Activated CD8-positive, alpha-beta memory T cell treated with anti-CD3 and anti-CD28 coated beads, Interleukin-2, amount 50 U/mL, for 24 hours (primary cell): ENCODE data around the gene SIK3.

ENCODE experiments used
- DNase-seq: peaks from one replicate; pipeline ENCODE4 v3.0.0-alpha.2; 2020; ENCODE audit errors: extremely low read depth

The SIK3 gene

DNA sequence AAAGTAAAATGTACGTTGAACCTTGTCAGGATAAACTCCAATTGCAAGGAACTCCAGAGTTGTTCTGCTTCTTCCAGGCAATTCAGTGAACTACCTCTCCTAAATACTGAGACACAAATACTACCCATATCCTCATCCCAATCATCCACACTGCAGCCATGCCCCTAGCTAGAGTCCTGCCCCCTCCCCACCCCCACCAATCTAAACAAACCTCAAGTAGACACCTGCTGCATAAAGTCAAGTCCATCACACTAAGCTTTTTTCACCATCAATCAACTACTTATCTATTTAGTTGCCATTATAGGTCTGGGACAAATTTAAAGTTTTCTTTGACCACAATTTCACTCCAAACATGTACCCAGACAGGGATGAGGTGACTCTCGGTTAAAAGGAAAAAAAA, 167.6 kb downstream of the SIK3 start:
- no peak for DNase-seq

DNA sequence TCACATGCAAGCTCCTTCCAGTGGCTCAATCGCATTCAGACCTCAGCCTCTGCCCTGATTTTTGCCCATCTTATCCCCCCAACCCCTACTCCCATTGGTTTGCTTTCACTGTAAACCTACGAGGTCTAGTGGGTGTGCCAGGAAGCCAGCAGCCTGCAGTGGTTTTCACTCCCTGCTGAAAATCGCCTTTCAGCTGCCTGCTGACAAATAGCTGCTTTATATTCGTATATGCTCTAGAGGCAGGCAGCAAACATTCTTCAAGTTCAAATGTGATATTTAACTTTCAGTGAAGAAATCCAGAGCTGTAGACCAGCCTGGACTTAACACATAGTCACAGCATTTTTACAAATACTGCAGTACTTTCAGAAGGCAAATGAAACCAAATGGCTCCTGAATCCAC, 168.1 kb downstream of the SIK3 start:
- no peak for DNase-seq

DNA sequence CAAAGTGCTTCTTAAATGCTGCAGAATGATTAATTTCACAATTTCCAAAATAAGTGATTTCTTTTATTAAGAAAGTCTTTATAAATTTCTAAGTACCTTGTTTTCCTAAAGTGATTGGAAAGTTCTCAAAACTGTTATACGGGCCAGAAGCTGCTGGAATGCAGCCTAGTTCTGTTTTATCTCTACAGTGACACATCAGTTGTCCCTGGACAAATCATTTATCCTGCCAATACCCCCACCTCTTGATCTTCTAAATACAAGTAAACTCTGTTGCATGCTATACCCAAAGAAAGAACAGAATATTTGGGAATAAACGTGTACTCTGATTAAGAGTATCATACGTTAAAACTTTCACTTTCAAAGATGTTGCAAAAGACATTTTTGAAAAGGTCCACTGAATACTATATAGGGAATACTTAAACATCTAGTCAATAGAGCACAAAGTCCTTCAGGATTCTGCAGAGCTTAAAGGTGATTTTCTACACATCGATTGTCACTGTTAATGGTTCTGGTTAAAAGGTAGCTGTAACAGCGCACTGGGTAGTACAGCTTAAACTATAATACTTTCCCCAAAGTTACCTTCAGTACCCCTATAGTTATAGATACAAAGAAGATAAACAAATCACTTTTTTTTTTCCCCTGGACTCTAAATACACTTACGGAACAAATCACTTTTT, 168.7 kb downstream of the SIK3 start:
- no peak for DNase-seq

DNA sequence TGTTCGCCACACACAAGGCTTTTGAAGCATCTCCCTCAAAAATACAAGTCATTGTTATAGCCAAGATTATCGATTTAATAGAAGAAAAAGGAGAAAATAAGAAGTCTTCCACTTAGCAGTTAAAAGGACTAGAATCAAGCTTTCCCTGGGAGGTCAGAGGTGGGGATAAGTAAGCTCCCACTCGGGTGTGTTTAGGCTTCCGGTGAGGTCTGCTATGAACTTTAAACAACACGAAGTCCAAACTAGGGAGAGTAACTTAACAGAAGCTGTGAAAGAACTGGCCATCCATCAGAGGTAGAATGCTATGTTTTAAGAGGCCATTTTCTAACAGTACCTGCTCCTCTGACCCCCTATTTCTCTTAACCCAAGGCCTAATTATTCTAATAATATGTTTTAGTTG, 169.4 kb downstream of the SIK3 start:
- DNase-seq = no peak

DNA sequence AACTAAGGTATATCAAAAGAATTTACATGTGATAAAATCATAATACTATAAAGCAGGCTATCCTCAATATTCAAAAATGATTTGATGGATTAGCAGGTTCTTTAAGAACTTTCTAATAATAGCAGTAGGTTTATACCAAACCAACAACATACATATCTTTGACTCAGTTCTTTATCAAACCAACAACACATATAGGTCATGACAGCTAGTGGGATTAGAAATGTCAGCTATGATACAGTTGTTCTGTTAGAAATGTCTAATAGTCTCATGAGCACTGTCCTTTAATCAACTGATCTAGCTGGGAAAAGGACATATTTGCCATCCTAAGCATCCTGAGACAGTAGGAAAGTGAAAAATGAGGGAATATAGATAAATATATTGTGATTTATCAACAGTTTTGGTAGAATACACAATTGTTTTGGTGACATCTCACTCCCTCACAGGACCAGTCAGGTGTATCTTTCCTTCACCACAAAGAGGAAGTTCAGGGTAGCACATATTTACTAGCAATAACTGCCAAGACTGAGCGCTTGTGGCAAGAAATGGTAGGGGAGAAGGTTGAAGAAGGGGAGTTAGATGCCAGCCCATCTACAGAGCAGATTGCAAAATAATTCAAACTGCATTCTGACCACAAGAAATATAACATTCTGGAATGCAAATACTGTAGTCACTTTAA, 170.0 kb downstream of the SIK3 start:
- no peak for DNase-seq

DNA sequence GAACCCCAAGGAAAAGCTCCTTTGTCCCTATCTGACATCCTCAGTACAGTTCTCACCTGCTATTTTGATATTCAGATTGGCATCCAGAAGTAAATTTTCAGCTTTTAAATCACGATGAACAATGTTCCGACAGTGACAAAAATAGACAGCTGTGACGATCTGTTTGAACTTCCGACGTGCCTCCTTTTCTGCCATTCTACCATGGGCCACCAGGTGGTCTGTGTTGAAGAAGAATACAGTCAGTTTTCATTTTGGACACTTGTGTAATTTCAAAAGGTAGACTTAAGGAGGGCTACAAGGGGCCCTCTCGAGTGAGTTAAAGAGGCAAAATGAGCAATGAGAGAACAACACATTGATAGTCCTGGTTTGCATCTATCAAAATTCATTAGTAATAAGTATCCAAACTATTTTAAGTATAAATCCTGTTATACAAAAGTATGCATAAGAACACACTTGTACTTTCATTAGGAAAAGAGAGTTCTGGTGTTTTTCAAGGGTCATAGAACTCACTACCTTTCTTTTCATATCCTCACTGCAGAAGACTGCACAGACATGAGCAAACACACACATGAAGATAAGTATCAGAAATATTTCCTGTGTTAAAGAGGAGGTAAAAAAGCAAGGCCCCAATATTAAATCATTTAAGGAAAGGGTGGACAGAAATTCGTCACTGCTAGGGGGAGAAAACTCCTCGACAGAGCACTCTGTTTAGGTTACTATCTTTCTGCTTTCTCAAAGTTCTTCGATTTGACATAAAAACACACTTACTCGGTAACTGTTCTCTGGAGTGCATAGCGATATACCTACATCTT, 170.9 kb downstream of the SIK3 start:
- DNase-seq = no peak

DNA sequence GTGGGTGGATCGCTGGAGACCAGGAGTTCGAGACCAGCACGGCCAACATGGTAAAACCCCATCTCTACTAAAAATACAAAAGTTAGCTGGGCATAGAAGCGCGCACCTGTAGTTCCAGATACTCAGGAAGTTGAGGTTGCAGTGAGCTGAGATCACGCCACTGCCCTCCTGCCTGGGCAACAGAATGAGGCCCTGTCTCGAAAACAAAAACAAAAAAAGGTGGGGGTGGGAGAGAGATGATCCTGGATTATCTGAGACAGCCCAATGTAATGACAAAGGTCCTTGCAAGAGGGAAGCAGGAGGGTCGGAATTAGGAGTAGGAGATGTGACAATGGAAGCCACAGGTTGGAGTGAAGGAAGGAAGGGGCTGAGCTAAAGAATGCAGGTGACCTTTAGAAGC, 173.2 kb downstream of the SIK3 start:
- no peak for DNase-seq

DNA sequence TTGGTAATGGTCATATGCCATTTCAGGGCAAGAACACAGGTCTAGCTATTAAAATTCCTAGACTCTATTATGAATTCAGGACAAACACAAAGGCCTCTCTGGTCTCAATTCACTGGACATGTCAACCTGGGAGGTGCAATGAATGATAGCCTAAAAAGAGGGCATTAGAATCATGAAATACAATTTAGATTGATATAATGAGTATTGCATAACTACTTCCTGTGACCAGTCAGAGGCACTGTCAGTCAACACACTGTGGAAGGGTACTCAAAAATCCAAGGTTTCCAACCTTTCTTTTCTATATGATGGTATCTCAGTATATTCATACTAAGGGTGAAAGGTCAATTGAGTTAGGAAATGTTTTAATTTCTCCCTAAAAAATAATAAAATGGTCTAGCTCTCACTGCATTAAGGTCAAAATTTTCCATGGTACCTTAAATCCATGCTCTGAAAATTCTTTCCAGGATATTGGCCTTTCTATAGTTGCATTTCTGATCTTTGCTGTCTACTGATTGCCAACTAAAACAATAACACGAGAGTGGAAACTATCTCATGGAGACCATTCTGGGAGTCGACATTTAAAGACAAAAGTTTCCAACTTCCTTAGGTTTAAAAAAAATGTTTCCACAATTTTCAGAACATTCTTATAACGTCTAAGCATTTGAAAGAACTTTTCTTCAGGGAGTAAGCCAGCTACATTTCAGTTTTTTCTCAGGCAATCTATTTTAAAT, 179.1 kb downstream of the SIK3 start:
- no peak for DNase-seq

DNA sequence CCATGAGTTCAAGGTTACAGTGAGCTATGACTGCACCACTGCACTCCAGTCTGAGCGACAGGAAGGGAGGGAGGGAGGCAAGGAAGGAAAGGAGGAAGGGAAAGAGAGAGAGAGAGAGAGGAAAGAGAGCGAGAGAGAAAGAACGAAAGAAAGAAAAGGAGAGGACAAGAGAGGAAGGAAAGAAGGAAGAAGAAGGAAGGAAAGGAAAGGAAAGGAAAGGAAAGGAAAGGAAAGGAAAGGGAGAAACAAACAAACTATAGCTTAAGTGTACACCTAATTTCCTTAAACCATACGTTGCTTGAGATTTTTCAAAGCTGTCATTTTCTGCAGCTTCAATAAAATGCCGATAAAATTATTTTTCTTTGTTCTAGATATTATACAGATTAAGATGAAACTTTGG, 180.6 kb downstream of the SIK3 start:
- DNase-seq = no peak

DNA sequence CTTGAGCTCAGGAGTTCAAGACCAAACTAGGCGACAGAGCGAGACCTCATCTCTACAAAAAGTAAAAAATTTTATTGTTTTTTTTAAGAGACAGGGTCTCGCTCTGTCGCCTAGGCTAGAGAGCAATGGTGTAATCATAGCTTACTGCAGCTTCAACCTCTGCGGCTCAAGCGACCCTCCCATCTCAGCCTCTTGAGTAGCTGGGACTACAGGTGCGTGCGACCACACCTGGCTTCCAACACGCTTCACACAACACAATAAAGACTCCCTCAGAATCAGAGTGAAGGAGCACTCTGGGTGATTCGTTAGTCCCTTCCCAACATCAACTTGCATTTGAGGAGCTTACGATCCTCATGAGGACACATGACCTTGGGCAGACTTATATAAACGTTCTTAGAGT, 181.3 kb downstream of the SIK3 start:
- no peak for DNase-seq

DNA sequence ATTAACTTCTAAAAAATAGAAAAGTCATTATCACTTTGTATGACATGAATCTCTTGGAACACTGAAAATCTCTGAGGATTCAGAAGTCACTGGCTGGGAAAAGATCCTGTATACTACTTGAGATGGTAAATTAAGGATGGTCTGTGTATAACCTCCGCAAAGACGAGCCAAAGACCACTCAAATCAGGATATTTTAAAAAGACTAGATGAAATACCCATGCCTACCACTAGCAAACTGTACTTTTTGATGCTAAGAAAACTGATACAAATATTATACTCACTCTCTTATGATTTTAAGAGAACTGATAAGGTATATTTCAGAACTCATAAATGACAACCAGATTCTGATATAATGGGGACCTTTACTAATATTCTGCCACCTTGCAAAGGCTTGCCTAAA, 182.2 kb downstream of the SIK3 start:
- DNase-seq = no peak

DNA sequence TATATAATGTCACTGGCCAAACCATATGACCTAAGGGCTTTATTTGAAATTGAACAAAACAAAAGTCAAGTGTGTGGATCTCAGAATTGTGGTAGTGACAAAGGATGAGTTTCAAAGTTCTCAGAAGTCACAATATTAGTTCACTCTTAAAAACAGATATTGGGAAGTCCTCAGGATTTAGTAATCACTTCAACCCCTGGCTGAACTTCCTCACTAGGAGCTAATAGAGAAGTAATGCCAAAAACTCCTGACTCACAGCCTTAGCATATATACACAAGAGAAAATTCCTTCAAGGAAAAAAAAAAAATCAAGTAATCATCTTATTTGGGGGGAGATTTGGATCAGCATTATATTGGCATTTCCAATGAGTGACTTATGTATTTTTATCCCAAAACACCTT, 185.2 kb downstream of the SIK3 start:
- no peak for DNase-seq

DNA sequence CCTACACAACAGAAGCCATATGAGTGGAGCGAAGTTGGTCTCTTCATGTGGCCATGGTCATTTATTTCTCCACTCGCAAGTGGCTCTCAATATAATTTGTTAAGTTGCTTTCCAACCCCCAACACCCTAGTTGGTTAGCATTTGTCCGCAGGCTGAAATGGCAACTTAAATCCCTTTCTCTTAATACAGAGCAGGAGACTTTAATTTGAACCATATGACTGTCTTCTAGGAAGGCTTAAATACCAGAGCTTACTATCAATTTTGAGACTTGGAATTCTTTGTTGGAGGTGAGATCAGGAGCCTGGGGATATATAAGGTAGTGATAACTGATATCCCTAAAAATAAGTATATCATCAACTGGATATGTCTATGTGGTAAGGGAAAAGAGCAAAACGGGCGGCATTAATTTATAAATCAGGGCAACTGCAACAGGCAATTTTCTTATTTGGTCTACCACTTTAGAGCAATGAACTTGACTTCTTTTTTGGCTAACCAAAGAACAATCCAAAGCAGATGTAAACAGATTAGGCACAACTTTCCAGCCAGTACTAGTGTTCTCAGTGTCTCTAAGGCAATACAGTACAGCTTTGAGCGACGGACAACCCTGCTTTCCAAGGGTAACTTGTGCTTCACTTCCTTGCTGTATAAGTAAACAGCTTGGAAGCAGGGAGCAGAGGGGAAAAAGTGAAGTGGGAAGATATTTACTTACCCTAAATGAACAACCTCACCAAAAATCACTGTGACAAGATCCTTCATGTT, 186.1 kb downstream of the SIK3 start:
- DNase-seq = no peak

DNA sequence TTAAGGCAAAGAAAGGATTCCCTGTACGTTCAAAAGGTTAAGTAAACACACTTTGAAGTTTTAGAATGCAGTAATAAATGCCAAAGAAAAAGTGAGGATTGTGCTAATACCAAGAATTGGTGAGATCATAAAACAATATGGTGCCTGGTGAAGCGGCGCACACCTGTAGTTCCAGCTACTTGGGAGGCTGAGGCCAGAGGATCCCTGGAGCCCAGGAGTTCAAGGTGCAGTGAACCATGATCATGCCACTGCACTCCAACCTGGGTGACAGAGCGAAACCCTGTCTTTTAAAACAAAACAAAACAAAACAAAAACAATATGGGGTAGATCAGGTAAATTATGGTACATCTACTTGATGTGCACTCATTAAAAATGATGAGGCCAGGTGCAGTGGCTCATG, 187.4 kb downstream of the SIK3 start:
- DNase-seq = no peak

DNA sequence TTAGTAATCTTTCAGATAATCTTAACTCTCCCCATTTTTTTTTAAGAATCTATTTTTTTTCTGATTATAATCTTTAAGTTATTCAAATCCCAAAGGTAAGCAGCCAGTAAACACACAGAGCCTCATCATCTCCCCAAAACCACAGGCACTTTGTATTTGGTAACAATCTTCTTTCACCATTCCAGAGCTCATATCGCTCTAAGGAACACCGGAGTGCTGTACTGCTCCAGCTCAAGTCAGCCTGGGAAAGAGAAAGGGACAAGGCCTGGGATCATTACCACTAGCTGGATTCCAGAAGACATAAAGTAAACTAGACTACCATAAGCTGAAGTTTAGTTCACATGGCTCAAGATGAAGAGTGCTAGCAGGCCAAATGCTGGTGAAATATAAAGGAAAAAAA, 187.8 kb downstream of the SIK3 start:
- no peak for DNase-seq

DNA sequence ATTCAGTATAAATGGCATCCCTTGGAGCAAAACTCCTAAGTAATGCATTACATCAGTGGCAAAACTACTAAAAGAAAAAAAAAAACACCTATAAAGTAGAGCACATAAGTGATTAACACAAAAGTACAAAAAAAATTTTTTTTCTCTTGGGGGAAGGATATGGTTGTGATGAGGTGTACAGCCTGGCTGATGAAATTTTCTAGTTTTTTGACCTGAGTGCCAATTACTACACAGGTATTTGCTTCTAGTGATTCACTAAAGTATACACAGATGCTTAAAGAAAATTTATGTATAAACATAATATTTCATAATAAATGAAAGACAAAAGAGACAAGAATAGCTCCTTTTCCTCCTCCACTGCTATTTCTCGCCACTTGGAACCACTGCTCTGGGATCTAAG, 189.0 kb downstream of the SIK3 start:
- DNase-seq = no peak

DNA sequence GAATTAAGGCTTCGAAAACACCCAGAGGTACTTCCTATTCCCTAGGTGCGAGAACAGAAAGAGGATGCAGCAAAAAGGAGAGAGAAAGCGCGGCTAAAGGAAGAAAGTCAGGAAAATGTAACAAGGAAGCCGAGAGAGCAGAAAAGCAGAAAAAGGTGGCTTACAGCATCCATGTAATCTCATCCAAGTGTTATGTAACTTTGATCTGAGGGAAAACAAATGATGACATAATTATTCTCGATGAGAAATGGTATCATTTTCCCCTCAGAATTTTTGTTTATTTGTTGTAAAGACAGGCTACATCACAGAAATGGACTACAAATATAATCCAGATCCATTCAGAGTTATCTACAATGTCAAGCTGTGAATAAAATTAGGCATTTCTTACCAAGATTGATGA, 191.7 kb downstream of the SIK3 start:
- DNase-seq = no peak

DNA sequence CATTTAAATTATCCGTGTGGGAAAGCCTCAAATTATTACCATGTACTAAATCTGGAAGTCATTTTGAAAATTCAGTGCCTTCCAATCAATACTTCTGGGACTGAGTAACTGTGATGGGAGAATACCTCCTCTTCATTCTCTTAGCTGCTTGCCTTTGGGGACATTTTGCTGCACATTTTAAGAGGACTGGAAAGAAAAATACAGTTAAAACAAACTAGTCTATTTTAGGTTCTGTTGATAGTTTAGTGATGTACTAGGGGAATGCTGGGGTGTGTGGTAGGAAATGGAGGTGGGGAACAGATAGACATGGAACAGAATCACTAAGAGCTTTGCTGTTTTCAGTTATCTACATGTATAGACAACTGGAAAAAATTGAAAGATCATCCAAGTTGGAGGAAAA, 195.1 kb downstream of the SIK3 start:
- no peak for DNase-seq

DNA sequence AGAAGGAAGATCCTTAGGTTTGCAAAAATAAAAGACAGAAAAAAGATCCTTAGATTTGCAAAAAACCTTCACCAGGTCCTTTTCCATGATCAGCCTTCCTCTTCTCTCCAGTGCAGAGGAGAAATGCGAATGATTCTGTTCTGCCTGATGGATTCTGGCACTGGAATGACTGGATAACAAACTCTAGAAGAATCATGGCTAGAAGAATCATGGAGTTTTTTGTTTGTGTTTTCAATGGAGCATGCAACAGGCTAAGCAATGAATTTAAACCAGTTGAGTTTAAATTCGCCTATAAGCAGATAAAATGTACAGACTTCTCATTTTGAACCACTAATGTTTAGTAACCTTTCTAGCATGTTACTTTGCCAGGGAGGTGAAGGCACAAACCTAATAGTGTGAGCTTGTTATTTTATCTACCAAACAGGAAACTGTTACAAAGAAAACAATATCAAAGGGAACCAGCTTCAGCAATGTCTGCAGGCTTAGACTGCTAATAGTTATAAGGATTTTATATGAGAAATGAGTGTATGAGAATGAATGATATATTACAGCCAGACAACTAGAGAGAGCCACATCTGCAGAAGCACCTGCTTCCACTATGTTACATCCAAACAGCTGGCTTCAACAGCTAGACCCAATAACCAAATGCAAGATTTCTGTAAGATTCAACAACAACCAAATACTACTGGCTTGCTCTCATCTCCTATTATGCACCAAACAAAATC, 196.1 kb downstream of the SIK3 start:
- DNase-seq = no peak

DNA sequence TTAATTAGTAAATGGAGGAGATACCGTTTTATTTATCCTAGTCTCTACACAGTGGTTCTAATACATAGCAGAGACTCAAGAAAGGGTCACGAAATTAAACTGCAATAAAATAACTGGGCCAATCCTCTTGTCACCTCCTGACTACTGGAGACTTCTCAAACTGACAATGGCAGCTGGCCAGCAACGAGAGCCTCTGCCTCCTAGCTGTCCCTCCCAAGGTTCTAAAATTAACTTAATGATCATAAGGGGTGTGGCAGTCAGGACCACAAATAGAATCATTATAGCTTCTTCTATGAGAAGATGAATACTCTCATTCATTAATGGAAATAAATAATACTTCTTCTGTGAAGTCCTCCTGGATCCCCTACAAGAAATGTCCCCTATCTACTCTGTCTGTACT, 197.0 kb downstream of the SIK3 start:
- no peak for DNase-seq

DNA sequence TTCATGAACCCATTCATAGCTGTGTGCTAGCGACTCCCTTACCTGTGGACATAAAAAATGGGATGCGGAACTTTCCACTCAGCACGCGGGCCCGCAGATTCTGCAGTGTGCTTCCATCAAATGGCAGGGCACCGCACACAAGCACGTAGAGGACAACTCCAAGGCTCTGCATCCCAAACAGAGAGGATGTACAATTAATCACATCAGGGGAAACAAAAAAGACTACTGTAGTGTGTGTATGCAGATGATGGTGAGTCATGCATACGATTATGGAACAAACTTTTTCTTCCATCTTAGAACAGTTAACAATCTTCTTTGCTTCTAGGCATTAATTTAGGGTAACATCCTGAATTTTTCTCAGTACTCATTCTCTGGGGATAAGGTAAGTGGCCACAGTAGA, 202.0 kb downstream of the SIK3 start:
- DNase-seq = no peak
